Measurements from ENCODE around the gene GPX4.

- no peak for TF ChIP-seq EP300 (IDR thresholded peaks at IDR 0.05; ENCODE audit: borderline replicate concordance in 1 of 2, control insufficient read depth in 1 of 2, low read depth in 2 of 2, low read length in 2 of 2)
- no peak for TF ChIP-seq CTCF (IDR thresholded peaks at IDR 0.05 in 2 of 3, conservative IDR thresholded peaks at IDR 0.05 in 1 of 3; ENCODE audit: control insufficient read depth in 2 of 3, extremely low read depth in 1 of 3, insufficient read depth in 1 of 3, low read depth in 3 of 3, low read length in 3 of 3)
- no peak for TF ChIP-seq MTA3 (IDR thresholded peaks at IDR 0.05; ENCODE audit: borderline replicate concordance, low read length)
- TF ChIP-seq EZH2 (IDR thresholded peaks at IDR 0.05; ENCODE audit: borderline replicate concordance, control insufficient read depth, low read depth, low read length): no peak
These were observed 33.0 kb downstream of the GPX4 start for GRCh38 chr19:1136621-1137317.
